Stimulated activated CD4-positive, alpha-beta T cell treated with anti-CD3 and anti-CD28 coated beads, Interleukin-4, amount 100 ng/mL, for 48 hours (primary cell): ENCODE data around the gene ANXA2.
A peak's percentile ranks its signal among the peaks of the same experiment; 100 is the strongest.

Experiments
- DNase-seq, 2 donors: peaks; one replicate each; pipeline ENCODE4 v3.0.0-alpha.2; 2020; ENCODE audit warnings: low read depth in 2 of 2

ANXA2 gene

DNA sequence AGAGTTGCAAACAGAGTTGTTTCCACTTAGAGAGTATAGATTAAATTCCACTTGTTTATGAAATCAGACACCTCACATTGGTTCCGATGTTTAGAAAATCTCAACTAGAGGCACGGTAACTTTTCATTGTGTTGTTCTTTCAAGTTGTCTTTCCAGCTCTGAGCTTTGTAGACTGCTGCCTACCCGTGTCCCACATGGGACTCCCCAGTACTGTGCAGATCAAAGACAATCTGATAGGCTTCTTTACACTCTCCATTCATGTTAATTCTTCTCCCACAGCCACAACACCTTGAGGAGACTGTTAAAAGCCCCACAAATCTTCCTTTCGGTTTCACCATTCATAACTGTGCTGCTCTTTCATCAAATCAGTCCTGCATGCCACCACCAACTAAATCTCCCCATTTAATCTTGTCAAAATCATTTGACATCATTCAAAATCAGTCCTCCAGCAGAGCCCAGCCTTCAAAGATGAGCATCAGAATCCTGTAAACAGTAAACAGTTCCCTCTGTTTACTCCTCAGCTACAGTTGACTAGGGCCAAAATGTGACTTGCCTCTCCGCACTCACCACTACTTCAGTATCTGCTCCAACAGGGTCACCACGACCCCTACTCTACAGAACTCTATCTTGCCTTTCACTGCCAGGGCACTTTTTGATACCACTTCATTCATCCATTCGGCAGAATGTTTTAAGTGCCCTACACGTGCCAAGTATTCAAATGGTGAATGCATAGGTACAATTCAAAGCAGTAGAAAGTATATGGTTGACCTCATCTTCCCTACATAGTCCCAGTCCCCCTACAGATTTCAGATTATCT is 8.3 kb downstream of the ANXA2 start:
- DNase-seq: peak in 1 of 2 donors; percentile 23

DNA sequence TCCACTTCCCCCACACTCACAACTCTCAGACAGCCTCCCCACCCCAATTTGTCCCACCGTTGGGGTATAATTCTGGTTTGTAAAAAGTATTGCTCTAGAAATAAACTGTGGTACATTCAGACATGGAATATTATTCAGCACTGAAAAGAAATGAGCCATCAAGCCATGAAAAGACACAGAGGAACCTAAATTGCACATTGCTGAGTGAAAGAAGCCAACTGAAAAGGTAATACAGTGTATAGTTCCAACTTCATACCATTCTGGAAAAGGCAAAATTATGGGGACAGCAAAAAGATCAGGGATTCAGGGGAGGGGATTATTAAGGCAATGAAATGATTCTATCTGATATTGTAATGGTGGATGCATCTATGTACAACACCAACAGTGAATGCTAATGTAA is 10.5 kb downstream of the ANXA2 start:
- no peak for DNase-seq

DNA sequence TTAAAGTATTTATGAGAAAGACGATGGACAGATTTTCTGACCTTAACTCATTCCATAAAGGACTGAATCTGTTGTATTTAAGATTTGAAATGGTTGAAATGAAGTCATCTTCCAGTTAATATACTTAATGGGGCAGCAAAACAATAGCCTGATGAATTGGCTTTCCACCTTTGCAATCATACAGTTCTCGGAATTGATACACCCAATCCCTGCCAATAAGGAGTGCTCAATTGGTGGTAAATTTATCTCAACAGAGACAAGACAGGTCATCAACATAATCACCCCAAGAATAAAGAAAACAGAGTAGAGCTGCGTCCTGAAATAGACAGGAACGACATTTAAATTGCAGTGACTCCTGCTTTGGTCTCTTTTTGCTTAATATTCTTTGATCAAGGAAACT is 11.2 kb downstream of the ANXA2 start:
- no peak for DNase-seq

GRCh38 chr15:60385620-60386552 is 11.9 kb downstream of the ANXA2 start:
- no peak for DNase-seq

DNA sequence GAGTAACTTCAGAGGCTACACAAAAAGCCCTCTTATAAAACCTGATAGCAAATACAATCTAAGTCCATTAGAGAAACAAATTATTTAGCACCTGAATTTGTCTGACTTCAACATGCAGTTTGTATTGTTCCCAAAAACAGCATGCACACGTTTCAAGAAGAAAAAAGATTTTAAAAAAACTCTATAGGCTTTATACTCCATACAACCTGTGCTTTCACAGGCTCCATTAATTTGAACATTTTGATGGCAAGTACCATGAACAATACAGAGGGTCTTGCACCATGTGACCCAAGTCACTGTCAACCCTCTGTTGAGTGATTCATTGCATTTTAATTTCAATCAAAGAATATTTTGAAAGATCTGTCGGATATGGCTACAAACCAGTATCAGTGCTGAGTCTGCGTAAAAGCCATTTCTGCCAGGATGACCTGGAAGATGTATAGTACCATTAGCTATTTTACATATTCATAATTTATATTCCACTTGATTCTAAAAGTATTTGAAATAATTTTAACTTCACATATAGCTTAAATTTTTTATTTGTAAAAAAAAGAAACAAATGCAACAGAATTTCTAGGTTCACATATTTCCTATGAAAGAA is 13.2 kb downstream of the ANXA2 start:
- DNase-seq: no peak

DNA sequence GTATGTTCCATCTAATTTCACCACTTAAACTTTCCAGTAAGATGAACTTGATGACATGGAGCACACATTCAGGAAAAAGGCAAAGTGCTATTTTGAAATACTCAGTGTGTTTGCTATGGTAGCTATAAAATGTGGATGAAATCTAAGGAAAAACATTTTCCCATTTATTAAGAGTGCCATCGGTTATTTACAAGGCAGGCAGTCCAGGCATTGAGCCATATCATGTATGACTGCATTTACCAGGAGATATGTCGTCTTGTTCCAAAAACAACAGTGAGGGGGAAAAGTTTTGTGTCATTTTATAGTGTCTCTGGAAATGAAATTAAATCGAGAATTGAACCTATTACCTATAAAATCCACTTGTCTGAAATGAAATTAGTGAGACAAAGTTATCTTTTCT is 13.7 kb downstream of the ANXA2 start:
- DNase-seq: no peak

DNA sequence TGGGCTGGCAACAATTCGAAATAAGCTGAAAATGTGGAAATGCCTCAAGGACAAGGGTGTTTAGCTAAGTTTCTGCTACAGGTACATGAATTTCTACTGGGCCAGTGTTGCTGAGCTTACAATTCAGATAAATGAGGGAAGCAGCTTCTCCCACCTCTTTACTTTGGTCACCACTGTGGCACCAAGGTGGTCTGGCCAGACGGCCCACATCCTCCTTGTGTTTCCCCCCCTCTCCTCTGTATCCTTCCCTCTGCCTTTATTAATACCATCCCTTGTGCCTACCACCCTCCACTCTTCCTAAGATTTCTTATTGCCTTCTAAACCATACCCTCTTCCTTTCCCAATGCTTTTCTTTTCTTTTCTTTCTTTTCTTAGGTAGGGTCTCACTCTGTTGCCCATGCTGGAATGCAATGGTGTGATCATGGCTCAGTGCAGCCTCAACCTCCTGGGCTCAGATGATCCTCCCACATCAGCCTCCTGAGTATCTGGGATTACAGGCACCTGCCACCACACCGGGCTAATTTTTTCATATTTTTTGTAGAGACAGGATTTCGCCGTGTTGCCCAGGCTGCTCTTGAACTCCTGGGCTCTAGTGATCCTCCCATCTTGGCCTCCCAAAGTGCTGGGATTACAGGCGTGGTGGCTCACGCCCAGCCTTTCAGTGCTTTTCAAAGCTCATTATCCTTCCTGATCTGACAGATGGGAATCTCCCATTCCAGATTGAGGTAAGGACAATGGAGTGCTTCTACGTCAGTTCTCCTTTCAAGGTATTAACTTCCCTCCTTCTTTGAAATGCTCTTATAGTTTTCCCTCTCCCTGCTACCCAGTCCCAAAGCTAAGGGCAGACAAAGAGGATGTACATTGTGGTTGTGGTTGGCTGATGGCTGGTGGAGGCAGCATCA is 14.8 kb downstream of the ANXA2 start:
- no peak for DNase-seq

- DNase-seq: no peak
Observed at GRCh38 chr15:60381148-60381788, 16.5 kb downstream of the ANXA2 start.

DNA sequence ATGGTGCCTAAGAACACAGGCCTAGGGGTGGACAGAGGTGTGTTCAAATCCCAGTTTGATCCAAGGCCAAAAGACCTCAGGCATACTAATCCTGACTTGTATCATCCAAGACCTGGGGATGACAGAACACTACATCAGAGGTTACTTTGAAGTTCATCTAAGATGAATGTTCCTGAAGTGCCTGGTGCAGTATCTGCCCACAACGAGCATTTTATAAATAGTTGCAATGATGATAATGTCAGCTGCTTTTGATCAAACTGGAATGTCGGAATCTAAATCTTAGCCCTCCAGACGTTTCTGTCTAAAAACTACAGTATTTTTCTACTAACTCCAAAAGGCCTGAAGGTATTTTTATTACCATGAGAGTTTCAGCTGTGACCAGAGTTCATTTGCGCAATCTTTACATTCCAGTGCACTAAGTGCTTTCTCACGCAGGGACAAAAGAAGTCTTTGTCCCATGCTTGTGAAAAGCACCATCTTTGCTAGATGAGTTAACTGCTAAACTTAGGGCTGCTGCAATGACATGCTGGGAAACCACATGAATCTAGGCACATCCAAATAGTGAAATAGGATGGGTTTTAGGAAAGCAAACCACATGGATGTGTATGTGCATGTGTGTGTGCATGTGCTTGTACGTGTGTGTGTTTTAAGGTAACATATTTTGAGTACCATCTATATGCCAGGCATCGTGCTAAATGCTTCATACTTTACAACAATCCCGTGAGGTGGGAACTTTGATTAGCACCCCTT is 18.1 kb downstream of the ANXA2 start:
- DNase-seq: no peak

- DNase-seq: no peak
Observed at GRCh38 chr15:60379185-60379524, 18.6 kb downstream of the ANXA2 start.

DNA sequence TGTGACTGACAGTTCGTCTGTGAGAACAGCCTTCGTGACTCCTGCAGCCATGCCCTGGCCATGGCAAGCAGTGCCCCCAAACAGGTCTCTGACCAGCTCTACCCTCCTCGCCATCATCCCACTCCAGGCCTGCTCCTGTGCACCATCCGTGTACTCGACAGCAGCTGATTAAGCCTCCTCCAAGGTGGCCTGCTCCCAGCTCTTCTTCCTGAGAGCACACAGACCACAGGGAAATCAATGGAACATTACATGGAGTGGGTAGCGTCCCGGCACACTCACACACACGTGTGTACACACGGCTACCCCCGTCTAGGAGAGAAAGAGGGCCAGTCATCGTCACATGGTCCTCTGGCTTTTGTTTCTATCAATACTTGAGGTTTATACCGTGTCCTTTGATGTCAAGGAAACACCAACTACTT is 21.1 kb downstream of the ANXA2 start:
- no peak for DNase-seq

DNA sequence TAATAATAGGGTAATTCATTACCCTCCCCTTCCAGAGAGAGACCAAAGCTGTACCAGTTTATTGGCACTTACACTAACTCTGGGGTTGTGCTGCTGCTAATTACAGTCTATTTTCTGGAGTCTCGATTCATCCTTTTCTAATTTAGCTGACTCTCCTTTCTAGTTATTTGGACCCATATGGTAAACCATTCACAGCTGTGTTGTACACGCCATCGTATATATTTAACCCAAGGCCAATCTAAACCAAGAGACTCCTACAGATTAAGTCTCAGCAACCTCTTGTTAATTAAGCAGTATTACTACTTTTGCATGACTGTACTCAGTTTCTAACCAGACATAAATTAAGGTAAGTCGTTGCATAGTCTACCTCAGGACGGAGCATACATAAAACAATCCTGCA is 22.5 kb downstream of the ANXA2 start:
- no peak for DNase-seq

GRCh38 chr15:60374628-60375081 is 23.1 kb downstream of the ANXA2 start:
- DNase-seq: no peak

DNA sequence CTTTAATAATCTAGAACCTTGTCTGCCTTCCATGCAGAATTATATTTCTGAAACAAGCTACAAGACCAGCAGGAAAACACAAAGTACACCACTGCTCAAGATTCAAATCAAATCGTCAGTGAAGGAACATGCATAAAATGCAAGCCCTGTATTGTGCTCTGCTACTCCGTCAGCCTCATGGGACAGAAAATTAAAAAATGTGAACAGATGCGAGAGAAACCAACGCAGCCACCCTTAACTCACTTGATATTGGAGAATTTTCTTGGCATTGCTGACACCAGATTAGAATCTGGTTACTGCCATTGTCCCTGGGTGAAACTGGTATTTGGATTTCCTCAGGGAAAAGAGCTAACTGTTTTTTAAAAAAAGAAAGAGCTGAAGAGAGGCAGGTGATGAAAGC is 23.6 kb downstream of the ANXA2 start:
- no peak for DNase-seq

DNA sequence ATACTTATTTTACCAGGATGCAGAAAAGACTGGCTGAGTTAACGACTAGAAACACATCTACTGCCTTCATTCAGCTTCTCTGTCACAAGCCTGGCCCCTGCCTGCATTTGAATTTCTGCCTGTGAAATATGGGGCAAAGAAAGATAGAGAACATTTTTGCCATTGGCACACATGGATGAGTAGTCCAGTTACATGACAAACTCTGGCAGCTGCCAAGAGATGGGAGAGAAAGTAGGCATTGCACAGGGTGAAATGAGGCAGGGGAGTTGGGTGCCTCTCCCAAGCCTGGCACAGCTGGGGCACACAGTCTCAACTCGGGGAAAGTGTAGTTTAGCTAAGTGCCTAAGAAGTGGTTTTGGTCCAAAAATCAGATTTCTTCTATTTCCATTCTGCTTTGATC is 24.0 kb downstream of the ANXA2 start:
- DNase-seq: no peak

- no peak for DNase-seq
Observed at GRCh38 chr15:60373327-60373726, 24.5 kb downstream of the ANXA2 start.

DNA sequence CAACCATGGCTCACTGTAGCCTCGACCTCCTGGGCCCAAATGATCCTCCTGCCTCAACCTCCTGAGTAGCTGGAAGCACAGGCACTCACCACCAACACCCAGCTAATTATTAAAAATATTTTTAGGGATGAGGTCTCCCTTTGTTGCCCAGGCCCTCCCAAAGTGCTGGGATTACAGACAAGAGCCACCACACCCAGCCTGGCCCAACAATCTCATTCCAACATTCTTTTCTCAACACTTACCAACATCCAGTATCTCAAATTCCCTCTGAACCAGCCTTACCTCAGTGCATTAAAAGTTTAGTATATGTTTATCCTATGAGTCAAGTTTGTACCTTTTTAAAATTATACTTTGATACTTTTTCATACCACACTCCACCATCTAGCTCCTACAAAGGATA is 25.0 kb downstream of the ANXA2 start:
- DNase-seq: no peak

DNA sequence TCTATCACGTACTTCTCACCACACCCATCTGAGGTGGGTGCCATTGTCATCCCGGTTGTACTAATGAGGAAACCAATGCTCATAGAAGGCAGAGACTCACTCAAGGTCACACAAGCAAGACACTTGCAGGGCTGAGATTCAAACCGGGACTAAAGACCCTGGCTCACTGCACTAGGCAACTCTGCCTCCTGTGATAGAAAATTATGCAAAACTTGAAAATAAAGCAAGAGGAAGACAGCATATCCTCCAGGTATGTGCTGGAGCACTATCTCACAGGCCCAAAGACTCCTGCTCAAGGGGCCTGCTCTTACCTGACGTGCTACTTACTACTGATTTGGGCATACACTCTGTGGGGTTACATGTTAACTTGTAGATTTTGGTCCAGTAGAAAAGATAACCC is 25.6 kb downstream of the ANXA2 start:
- no peak for DNase-seq

DNA sequence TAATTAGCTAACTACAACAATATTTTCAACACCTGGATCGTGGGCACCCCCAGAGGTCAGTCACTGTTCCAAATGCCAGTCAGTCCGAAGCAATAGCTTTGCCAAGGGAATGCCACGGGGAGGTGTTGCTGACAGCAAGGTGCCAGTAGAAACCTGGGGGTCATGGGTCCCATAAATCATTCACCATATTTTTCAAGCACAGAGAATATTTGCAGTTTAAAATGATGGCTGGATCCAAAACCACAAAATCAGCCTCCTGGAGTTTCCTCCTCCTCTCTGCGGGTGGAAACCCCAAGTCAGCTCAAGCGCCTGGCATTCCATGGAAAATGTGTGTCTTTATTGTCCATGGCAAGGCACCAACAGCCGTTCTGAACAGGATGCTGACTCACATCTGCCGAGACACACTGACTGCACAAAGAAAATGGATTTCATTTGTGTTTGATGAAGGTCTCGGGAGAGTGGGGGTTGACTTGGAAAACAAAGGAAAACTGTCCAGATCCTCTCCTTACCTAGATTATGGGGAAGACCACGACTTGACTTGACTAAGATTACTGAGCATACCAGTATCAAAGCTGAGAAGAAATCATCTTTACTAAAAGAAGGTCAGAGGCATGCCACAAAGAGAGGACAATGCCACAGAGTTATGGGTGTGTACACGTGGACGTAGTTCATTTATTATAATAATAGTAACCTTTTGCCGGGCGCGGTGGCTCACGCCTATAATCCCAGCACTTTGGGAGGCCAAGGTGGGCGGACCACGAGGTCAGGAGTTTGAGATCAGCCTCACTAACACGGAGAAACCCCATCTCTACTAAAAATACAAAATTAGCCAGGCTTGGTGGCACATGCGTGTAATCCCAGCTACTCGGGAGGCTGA is 26.4 kb downstream of the ANXA2 start:
- DNase-seq: no peak

DNA sequence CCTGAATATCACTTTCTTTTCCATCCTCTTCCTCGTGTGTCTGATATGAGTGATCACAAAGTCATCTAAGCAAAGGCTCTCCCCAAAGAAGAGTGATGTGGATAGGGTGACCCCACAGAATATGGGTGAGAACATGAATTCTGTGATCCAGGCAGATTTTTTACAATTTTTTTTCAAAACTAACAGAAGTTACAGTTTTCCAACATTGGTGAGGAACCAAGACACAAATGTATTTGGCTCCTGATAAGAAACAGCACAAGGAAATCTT is 27.0 kb downstream of the ANXA2 start:
- no peak for DNase-seq
